Measurements from ENCODE around the gene SEC61B.

- TF ChIP-seq, protein P1, sequence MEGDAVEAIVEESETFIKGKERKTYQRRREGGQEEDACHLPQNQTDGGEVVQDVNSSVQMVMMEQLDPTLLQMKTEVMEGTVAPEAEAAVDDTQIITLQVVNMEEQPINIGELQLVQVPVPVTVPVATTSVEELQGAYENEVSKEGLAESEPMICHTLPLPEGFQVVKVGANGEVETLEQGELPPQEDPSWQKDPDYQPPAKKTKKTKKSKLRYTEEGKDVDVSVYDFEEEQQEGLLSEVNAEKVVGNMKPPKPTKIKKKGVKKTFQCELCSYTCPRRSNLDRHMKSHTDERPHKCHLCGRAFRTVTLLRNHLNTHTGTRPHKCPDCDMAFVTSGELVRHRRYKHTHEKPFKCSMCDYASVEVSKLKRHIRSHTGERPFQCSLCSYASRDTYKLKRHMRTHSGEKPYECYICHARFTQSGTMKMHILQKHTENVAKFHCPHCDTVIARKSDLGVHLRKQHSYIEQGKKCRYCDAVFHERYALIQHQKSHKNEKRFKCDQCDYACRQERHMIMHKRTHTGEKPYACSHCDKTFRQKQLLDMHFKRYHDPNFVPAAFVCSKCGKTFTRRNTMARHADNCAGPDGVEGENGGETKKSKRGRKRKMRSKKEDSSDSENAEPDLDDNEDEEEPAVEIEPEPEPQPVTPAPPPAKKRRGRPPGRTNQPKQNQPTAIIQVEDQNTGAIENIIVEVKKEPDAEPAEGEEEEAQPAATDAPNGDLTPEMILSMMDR (IDR thresholded peaks at IDR 0.05; ENCODE audit: extremely low read depth in 1 of 2, insufficient read depth in 1 of 2, low read depth in 1 of 2, low read length in 2 of 2): no peak
- TF ChIP-seq, protein P2, sequence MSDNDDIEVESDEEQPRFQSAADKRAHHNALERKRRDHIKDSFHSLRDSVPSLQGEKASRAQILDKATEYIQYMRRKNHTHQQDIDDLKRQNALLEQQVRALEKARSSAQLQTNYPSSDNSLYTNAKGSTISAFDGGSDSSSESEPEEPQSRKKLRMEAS (IDR thresholded peaks at IDR 0.05; ENCODE audit: insufficient read depth, insufficient read length): no peak
- TF ChIP-seq POLR2AphosphoS5 (IDR thresholded peaks at IDR 0.05; ENCODE audit: insufficient read depth, low read depth, low read length) (no peak), MYC (IDR thresholded peaks at IDR 0.05; ENCODE audit: low read depth, low read length) (no peak), EZH2 (IDR thresholded peaks at IDR 0.05; ENCODE audit: borderline replicate concordance, low read depth, low read length, severe bottlenecking) (no peak), JUN (IDR thresholded peaks at IDR 0.05; ENCODE audit: borderline replicate concordance, insufficient read depth, insufficient read length, low read depth) (no peak), POLR2A (IDR thresholded peaks at IDR 0.05; ENCODE audit: low read depth, low read length) (no peak)
These were observed 14.0 kb downstream of the SEC61B start for GRCh38 chr9:99235926-99236634.

Data from endothelial cell of umbilical vein (primary cell).